EL (cell line): ENCODE measurements around the gene CLDND2.

Experiments used
- DNase-seq: peaks from one replicate; pipeline ENCODE4 v3.0.0-alpha.2; 2016

Gene CLDND2

DNA sequence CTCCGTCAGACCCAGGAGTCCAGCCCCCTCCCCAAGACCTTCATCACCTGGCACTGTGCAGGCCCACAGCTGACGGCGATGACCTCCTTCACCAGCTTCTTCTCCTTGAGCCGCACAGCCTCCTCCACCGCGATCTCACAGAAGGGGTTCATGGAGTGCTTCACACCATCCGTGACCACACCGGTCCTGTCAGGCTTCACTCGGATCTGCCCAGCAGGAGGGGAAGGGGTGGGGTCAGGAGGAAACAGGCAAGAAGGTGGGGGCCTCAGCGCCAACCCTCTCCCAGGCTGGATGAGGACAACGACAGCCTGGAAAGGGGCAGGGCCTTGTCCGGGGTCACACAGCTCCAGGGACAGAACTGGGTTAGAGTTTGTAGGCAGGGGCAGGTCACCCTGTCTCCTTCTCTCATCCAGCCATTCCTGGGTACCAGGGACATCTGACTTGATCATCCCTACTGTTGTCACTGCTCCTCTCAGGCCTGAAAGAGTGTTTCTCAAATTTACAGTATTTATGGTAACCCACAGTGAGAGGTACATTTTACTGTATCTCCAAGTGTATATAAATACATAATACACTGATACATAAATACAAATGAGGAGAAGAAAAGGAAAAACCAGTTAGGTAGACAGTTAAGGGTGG lies 14.6 kb downstream of the CLDND2 start:
- no peak for DNase-seq

DNA sequence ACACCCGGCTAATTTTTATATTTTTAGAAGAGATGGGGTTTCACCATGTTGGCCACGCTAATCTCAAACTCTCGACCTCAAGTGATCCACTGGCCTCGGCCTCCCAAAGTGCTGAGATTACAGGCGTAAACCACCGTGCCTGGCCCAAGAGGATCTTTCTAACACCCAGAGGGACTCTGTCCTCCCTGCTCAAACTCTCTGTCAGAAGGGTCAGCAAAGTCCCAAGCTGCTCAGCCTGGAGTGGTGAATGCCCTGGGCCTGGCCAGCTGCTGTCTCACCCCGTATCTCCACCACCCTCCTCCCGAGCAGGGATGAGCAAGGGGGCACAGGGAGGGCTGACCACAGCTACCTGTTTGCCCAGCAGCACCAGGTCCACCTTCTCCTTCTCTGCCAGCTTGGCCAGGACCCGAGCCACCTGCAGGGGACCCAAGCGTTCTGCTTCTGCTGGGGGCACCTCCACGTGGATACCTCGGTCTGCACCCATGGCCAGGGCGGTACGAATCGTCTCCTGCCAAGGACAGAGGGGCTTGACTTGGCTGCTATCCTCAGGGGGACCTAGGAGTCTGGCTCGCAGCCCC lies 15.9 kb downstream of the CLDND2 start:
- no peak for DNase-seq

DNA sequence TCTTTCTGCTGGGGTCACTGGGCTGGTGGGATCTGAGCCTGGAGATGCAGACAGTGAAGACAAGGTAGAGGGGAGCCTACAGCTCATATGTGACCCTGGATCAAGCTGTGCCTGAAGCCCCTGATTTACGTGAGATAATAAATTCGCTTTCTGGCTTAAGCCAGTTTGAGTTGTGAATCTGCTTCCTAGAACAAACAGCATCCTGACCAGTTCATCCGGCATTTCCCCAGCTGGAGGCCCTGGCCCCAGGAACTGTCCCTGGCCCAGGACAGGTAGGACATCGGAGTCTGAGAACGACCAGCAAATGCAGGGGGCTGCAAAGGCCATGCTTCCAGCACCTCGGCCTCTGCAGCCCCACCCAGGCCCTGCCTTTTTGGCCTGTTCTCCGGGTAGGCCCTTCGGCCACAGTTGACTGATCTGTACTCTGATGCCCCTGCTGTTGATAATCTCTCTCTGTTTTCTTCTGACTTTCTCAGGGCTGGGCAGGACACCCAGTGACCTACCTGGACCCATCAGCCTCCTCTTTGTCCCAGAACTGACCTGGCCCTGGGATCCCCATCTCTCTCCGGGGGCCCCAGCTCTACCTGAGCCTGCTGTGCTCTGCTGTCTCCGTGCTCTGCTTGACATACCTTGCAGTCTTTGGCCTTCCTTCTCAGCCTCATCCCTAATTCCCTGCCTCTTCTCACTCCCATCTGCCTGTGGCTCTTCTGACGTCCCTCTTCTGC lies 17.4 kb downstream of the CLDND2 start:
- DNase-seq, result no peak

DNA sequence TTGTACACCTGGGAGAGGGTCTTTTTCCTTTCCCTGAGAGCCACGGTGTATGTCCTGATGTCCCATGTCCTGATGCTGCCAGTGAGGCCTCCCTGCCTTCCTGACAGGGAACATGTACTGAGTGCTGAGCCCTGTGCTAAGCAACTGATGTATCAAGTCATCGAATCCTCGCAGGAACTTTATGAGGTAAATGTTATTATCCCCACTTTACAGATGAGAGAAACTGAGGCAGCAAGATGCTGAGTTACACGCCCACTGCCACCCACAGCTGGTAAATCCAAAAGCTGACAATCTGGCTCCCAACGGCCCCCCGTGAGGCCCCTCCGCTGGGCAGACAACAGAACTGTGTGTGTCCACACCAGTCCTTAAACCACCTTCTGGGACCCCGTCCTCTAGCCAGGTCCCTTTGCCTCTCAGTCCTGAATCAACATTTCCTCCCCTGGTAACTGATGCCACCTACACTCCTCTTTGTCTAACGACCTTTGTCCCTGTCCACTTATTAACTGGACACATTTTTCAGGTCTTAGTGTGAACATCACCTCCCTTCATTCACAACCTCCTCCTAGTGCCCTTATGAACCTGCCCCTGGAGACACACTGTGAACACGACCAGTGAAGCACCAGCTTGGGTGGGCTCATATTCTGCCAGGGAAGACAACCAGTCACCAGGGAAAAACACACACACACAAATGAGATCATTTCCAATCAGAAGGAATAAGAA lies 21.4 kb downstream of the CLDND2 start:
- no peak for DNase-seq

DNA sequence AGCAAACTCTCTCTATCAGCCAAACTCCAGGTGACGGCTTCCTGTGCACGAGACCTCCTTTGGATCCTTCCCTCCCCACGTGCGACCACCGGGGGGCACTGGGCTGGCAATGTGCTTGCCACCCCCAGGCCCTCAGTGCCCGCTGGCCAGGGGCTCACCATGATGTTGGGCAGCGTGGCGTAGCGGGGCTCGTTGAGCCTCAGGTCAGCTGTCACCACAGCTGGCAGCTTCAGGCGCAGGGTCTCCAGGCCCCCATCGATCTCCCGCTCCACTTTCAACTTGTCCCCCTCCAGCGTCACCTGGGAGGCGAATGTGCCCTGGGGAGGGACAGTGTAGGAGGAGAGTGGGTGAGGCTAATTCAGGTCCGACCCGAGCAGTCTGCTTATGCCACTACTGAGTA lies 22.1 kb downstream of the CLDND2 start:
- DNase-seq, result no peak

DNA sequence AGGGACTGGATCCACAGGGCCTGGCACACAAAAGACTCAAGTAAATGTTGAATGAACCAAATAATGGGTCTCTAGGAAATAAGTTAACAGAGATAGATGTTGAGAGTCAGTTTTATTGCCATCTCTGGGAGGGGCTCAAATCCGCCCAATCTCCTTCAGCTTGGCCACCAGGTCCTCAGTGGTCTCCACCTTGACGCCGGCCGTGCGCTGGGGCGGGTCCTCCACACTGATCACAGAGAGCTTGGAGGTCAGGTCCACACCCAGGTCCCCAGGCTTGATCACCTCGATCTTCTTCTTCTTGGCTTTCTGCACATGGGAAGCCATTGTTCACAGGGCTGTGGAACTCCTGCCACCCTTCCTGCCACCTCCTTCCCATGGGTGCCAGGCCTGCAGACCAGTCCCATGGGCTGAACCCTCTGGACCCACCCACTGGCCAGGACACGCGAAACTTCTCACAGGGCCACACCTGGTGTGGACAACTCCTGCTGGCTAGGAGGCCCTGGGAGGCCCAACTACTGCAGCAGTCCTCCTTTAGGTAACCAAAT lies 23.7 kb downstream of the CLDND2 start:
- DNase-seq, result no peak

DNA sequence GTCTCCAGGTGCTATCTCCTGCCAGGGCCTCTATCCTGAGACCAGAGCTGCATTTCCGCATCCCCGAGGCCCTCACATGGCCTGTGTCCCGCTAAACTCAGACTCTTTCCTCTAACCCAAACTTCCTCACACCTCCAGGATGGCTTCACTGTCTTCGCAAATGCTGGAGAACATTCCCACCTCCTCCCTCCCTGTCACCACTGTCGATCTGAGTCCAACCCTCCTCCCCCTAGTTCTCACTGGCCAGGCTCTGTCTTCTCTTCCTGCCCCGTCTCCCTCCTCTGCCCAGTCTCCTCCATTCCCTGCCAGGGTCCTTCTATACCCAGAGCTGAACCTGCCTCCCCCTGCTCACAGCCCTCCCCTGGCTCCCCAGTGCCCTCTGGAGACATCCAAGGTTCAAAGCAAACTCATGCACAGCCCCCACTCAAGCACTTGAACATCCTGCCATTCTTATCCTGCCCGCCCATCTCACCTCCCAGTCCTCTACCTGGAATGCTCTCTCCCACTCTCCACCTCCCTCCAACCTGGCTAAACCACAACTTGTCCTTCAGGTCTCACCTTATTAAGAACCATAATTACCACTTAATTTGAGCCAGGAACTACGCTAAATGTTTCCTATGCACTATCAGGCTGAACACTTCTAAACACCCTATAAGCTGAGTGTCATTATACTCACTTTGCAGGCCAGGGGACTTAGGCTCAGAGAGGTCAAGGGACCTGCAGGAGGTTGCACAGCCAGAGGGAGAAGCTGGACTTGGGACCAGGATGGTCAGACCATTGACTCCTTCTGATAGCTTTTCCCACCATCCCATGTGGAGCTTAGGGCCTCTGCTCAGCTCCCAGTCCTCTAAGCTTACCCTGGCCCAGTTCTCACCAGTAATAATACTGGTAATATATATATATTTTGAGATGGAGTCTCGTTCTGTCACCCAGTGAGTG lies 25.9 kb downstream of the CLDND2 start:
- DNase-seq, result no peak

DNA sequence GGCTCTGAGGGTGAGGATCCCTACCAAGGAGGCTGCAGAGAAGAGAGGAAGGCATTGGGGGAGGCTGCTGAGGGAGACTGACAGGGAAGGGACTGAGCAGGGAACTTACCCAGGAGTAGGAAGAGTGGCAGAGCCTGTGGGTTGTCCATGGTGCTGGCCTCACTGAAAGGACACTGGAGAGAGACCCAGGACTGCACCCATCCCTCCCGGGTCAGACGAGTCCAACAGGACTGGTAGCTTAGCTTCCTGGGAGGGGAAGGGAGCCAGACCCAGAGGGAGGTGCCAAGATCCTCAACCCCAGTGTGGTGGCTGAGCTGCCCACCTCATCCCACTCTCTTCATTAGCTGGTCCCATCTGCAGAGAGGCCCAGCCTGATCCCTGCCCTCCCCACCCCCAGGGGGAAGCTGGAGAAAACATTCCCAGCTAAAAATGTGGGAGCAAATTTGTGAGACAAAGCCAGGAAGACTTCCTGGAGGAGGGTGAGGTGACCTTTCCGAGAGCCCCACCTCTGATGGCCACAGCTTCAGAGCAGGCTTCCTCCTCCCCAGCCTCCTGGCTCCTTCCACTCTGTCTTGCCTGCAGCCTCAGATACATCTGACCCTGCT lies 26.7 kb downstream of the CLDND2 start, which contains the start of gene VSIG10L:
VSIG10L (minus strand) TSS at position 164 of the 605 bp plus-strand sequence; CDS start at position 149, 15 bp downstream.
- no peak for DNase-seq

DNA sequence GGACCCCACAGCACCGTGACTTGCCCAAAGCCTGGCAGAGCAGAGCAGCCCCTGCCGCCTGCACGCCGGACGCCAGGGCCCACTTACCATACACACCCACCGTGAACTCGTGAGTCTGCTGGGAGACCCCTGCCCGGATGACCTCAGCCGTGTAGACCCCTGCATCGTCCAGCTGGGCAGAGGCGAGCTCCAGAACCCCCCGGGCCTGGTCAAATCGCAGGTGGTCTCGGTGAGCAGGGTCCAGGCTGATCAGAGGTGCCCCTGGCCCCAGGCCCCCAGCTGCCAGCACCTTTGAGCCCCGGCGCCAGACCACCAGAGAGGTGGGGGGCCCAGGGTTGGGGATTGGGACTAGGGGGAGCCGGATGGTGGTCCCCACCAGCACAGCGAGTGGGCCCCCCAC lies 27.7 kb downstream of the CLDND2 start:
- no peak for DNase-seq

DNA sequence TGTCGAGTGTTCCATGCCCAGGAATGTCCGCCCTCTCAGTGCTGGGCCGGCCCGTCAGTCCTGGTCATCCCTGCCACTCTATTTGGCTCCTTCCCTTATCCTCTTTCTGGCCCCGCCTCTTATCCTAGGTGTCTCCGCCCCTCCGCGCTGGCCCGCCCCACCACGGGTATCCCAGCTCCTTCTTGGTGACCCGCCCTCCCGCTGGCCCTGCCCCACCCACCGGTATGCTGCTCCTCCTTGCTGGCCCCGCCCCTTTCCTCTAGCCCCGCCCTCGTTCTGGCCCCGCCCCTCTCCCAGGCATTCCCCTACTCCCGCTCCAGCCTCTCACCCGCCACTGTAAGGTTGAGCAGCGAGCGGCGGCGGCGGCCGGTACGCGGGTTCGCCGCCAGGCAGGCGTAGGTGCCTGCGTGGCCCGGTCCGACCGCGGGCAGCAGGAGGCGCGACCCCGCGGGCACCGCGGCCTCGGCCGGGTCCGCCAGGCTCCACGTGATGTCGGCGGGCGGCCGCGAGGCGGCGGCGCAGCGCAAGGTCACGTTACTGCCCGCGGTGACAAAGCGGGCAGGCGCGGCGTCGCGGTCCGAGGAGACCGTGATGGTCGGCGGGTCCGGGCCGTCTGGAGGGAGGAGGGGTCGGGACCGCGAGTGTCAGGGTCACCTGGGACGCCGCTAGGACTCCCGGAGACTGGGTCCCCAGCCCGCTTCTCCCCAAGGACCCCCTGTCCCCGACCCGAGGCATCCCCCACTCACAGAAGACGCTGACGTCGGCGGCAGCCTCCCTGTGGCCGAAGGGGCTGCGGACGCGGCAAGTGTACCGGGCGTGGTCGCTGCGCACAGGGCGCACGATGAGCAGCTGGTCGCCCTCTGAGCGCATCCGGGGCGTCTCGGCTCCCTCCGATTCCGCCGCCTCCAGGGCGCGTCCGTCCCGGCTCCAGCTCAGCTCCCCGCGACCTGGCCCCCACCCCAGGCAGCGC lies 28.8 kb downstream of the CLDND2 start:
- DNase-seq, result peak; percentile 97

DNA sequence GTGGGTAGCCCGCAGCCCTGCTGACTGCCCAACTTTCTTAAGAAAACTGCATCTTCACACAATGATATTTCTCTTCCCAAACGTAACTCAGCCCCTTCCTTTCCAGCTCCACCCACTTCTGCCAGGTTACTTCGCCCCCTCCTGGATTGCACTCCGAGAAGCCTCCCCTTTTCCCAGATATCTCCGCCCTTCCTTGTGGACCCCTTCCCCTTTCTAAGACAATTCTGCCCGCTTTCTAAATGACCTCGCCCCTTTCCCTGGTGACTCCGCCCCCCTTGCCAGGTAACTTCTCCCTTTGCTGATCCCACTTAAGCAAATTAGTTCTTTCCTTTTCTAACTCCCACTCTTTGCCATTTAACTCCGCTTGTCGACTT lies 29.5 kb downstream of the CLDND2 start:
- no peak for DNase-seq

DNA sequence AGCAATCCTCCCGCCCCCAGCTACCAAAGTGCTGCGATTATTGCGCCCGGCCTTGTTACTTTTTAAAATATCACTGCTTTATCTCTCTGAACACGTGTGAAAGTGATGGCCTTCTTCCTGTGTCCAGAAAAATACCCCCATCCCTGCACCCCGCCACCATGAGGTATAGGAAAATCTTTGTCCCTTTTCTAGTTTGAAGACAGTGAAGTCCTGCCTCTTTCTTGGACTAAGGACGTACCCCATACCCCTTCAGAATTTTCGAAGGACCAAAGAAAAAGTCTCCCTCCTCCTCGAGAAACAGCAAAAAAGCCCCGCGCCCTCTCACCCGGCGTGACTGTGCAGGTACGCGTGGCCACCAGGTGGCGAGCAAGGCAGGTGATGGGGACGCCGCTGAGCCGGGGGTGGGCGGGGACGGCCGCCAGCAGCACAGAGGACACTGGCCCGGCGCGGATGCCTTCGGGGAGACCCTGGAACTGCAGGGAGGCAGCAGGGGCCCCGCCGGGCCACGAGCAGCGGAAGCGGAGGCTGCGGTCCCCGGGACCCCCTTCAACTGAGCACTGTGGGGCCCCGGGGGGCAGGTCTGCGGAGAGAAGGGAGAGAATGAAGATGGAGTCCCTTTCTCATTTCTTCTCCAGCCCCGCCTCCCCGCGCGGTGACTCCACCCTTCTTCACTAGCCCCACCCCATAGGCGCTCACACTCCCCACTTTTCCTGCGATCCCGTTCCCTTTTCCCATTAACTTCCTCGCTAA lies 30.1 kb downstream of the CLDND2 start:
- peak; percentile 80 for DNase-seq

DNA sequence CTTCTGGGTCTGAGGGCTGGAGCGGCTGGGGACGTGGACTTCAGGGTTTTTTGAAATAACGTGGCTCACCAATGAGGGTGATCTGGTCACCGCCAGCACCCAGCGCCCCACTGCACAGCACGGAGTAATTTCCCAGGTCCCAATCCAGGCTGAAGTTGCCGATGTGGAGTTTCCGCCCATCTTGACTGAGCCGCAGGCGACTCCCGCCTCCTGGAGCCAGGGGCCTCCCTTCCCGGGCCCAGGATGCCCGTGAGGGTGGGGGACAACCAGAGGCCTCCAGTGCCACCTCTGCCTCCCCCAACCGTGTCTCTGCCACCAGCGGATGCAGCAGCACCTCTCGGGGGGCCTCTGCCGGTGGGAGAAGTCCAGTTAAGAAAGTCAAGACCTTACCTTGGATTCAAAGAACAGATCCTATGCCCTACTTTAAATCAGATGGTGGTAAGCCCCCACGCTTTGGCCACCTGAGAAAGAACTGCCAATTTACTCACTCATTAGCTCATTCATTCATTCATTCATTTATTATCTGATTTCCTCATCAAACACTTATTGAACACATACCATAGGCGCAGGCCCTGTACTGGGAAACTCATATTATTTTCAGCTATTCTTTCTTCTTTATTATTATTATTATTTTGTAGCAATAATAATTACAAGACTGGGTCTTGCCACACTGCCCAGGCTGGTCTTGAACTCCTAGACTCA lies 30.8 kb downstream of the CLDND2 start:
- DNase-seq, result no peak

DNA sequence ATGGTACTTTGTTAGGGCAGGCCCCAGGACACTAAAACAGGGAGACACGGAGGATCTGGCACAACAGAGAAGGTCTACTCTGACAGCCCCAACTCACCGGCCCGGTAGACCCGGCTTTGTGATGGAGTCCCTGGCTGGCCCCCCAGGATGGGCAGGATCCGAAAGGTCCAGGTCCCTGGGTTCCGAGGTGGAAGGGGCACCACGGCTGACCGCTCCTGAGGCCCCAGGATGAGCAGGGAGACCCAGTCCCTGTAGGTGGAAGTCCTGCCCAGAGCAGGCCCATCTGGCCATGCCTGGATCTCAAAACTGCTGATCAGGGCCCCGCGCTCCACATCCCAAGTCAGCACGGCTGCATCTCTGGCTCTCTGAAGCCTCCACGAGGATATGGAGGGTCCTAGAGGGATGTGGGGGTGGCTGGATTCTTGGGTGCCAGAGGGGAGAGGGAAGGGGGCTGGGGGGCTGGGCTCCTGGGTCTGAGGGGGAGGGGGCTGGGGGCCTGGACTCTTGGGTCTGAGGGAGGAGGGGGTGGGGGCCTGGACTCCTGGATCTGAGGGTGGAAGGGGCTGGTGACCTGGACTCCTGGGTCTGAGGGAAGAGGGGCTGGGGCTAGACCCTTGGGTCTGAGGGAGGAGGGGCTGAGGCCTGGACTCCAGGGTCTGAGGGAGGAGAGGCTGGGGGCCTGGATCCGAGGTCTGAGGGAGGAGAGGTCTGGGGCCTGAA lies 31.5 kb downstream of the CLDND2 start:
- DNase-seq, result no peak

DNA sequence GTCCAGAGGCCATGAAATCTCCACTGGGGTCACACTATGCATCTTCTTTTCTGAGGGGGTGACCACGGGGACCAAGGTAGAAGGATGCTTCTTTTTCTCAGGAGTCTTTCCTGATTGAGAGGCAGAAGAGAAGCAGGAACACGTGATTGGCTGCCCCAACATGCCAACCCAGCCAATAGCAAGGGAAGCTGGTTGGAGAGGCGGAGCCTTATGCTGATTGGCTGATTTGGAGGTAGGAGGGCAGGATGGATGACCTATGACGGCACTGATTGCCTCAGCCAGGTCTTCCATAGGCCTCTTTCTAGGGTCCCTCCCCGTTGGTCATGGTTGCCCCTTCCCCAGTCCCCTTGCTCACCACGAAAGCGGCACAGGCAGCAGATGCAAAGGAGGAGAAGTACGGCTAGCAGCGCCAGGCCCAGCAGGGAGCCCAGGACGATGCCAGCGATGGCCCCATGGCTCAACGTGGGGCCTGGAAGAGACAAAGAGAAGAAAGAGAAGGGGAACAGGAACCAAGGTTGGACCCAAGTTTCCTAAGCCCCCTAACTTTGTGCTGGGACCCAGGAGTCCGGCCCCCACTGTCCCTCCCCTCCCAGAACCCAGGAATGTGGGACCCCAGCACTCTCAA lies 34.9 kb downstream of the CLDND2 start:
- DNase-seq, result peak; percentile 14

DNA sequence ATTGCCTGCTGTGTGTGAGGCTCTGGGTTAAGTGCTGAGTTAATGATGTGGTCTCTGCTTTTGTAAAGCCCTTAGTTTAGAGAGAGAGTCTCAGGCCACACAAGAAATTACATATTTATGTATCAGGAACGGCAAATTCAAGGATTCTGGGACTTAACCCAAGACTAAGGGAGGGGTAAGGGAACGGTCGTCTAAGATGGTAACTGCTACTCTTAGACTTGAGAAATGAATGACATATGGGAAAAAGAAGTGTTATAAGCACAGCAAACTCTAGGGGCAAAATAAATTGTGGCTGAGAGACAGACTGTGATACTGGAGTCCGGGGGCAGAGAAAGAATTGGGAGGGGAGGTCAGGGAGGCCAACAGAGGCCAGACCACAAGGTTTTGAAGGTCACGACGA lies 37.1 kb downstream of the CLDND2 start:
- no peak for DNase-seq

DNA sequence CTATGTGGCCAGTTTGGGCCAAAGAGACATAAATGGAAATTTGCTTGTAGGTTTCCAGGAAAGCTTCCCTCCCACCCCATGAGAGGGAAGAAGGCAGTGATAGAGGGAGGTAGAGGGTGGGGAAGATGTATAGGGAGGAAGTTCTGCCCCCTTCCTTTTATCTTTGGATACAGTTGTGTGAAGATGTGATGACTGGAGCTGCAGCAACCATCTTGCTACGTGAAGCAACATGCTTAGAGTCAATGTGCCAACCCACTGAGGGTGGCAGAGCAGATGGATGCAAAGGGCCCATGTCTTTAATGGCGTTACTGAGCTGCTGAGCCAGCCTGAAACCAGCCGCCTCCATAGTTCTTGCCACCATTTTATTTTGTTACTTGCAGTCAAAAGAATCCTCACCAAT lies 37.6 kb downstream of the CLDND2 start:
- DNase-seq, result no peak

DNA sequence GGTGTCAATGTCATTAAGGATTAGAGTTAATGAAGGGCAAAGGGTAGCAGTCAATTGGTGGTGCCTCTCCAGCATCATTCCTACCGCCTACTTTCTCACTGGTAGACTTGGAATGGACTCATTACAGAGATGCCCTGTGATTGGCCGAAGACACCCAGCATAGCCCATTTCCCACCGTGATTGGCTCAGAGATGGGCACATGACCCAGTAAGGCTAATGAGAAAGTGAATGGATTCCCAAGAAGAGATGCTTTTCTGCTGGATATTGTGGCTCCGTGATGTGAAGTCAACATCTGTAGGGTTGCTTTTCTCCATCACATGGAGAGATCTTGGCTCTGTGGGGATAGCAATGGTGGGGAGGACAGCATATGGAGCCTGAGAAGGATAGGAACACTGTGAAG lies 38.4 kb downstream of the CLDND2 start:
- no peak for DNase-seq
